ENCODE data around the gene BABAM2.

GRCh38 chr2:28351621-28352020 is 461.1 kb downstream of the BABAM2 start:
- TF ChIP-seq CTCF (conservative IDR thresholded peaks at IDR 0.05; ENCODE audit: low read length) (no peak), EZH2phosphoT487 (IDR thresholded peaks at IDR 0.05; ENCODE audit: borderline replicate concordance, low read depth, low read length) (no peak)
